Ecto neural progenitor cell (in vitro differentiated cells): Measurements from ENCODE around the gene BOD1L1.

Source experiments
- DNase-seq: peaks from one replicate; pipeline ENCODE4 v3.0.0-alpha.2; 2018; ENCODE audit warnings: low spot score

BOD1L1 gene

DNA sequence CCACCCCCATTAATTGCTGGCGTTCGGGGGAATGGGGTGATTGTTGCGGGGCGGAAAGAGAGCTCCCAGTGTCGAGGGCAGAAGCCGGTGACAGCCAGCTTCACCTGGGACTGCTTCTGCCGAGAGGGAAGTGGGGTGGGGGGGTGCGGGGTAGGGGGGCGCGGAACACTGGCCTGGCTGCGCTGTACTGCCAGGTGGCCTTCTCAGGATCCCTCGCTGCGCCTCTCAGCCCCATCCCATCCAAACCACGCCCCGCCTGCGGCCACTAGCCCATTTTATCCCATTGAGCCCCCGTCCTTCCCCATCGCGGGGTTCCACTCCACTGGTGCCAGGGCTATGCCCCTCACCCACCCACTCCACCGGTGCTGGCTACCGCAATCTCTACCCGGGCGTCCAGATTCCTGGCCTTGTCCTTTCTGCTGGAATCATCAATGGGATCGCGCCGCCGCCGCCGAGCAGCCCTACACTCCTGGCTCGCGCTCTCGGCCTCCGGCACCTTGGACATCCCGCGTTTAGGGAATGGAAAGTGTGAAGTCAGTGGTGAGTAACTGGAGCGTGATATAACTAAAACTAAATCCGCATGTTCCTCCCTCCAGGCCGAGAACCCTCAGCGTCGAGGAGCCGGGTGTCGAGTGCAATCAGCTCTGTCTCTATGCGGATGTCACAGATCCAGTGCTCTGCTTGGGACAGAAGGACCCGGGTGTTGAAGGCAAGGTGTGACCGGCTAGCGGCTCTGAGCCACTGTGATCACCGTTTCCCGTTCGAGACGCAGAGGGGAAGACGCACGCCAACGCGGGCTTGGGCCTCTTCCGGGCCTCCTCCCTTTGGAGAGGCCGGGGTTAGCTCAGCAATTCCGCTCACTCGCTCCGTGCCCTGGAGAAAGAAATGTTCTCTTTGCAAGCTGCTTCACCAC, 103.7 kb downstream of the BOD1L1 start:
- DNase-seq, result no peak

DNA sequence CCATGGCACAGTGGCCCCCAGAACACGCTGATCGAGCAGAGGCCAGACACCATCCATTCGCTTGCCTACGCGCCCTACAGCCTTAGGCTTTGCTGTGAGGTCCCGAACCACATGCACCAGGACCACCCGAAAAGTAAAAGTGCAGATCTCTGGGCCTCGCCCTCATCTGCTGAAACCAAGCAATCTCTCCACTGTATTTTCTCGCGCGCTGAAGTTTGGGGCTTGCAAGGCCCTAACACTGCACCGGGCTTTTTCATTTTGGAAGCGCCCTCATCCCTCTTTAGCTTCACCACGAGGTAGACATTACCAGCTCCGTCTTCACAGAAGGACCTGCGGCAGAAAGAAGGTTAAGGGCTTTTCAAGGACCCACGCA, 104.4 kb downstream of the BOD1L1 start:
- DNase-seq, result no peak

DNA sequence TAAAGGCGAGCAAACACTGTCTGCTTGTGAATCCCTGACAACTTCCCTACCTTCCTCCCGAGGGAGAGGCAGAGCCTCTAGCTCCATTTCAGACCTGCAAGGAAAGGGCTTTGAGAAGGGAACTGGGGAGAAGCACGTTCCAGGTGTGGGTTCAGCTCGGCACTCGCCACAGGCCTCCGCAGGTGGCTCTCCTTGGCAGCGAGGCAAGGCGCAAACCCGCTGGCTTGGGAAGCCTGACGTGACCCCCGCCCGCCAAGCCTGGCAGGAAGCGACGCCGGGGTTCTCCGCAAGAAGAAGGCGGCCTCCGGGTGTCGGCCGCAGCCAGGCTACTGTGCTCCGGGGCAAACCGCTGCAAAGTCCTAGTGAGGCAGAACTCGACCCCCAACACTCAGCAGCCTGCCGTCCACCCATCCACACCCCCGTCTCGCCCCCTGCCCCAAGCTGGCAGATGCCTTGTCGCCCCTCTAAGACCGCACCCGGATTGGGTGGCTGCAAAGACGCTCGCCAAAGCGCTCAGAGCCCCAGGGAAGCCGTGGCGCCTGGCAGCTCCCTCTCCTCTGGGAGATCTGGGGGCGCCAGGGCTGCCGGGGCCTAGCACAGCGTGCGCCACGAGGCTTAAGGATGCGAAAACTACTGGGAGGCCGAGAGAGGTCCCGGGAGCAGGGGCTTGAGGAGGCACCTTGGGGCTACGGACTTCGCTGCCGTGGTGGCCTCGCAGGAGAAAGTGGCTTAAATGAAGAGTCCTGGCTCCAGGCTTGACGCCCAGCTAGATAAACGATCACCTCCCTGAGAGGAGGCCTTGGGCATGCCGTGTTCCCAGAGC, 105.0 kb downstream of the BOD1L1 start:
- no peak for DNase-seq

DNA sequence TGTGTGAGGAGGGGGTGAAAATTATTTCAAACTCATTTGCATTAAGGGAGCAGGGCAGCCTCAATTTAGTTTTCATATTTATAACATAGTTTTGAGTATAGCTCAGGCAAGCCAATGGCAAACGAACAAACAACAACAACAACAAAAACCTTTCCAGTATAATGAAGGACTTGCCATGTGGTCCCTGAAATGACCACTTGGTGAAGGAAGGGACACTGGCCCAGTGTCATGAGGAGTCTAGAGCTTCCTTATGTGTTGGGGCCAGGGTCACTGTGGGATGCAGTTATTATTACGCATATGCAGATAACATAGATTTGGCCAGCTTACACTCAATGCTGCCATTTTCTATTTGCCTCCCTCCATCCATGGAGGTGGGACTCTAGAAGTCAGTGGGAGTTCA, 106.5 kb downstream of the BOD1L1 start:
- no peak for DNase-seq
